CD4-positive, alpha-beta T cell (primary cell): ENCODE data around the gene TSR3. TPM values are rescaled to one million over a fixed set of nuclear protein-coding genes. Genes with fewer than 3 reads are reported as not detected.
A peak's percentile ranks its signal among the peaks of the same experiment; 100 is the strongest.

Experiments
- ATAC-seq: fragments of 200-7000 bp; cut with Tn5 transposase; one replicate; pipeline ENCODE4 v1.10.0; 2022; ENCODE audit warnings: mild to moderate bottlenecking; ENCODE audit not compliant: poor library complexity
- CTCF ChIA-PET: fragments of 350-600 bp; sonication (Branson Sonifier 250); formaldehyde crosslinking; loops from one replicate; lab custom pipeline; 2021; ENCODE audit warnings: antibody characterized with exemption, inconsistent platforms; lab: Charles Lee
- POLR2A ChIA-PET: fragments of 350-600 bp; sonication (Branson Sonifier 250); formaldehyde crosslinking; loops from one replicate; lab custom pipeline; 2021; ENCODE audit warnings: antibody characterized with exemption, inconsistent platforms; lab: Charles Lee
- DNase-seq, 14 experiments: peaks; one replicate each; pipeline ENCODE4 v3.0.0-alpha.2; 2013 to 2020; ENCODE audit warnings: mixed read lengths in 2 of 14
- H3K27ac ChIP-seq, 2 donors: one replicate each; pipeline versions ENCODE4 v1.5.1 to v1.7.0; 2013; ENCODE audit warnings: low read length in 2 of 2, low read depth in 1 of 2, mild to moderate bottlenecking in 1 of 2
- H3K27me3 ChIP-seq, 2 experiments: 1 replicate in 1 of 2; 2 replicates in 1 of 2; pipeline versions ENCODE4 v1.6.1 to v1.7.0; 2013; ENCODE audit warnings: low read length in 2 of 2, control low read depth in 1 of 2, mild to moderate bottlenecking in 1 of 2, moderate library complexity in 1 of 2; ENCODE audit not compliant: insufficient read depth in 2 of 2, control insufficient read depth in 1 of 2
- H3K36me3 ChIP-seq: one replicate; pipeline ENCODE4 v1.6.1; 2013; ENCODE audit warnings: low read length, control low read depth; ENCODE audit not compliant: insufficient read depth
- H3K4me1 ChIP-seq: one replicate; pipeline ENCODE4 v1.6.1; 2013; ENCODE audit warnings: low read length, control low read depth; ENCODE audit not compliant: insufficient read depth
- H3K4me3 ChIP-seq: one replicate; pipeline ENCODE4 v1.5.1; 2013; ENCODE audit warnings: mild to moderate bottlenecking, low read length, moderate library complexity
- H3K9me3 ChIP-seq, 2 experiments: 1 replicate in 1 of 2; 2 replicates in 1 of 2; pipeline versions ENCODE4 v1.6.1 to v1.7.0; 2013; ENCODE audit warnings: low read length in 2 of 2, mild to moderate bottlenecking in 2 of 2, control low read depth in 1 of 2, moderate library complexity in 1 of 2; ENCODE audit not compliant: control insufficient read depth in 1 of 2, insufficient read depth in 1 of 2
- H3K27ac Mint-ChIP-seq: one replicate; pipeline ENCODE4 v1.8.0; 2020; ENCODE audit warnings: mixed read lengths
- H3K27me3 Mint-ChIP-seq: one replicate; pipeline ENCODE4 v1.8.0; 2021; ENCODE audit warnings: mixed read lengths
- H3K36me3 Mint-ChIP-seq: one replicate; pipeline ENCODE4 v1.8.0; 2021; ENCODE audit warnings: low read depth, mixed read lengths
- H3K4me1 Mint-ChIP-seq: one replicate; pipeline ENCODE4 v1.8.0; 2021; ENCODE audit warnings: low read depth, mixed read lengths
- H3K4me3 Mint-ChIP-seq: one replicate; pipeline ENCODE4 v1.8.0; 2020; ENCODE audit warnings: mild to moderate bottlenecking, mixed read lengths
- H3K9me3 Mint-ChIP-seq: one replicate; pipeline ENCODE4 v1.8.0; 2020; ENCODE audit warnings: mixed read lengths
- intact Hi-C, 2 experiments: fragments of 100-400 bp; cut with DNase I in 1 of 2; cut with micrococcal nuclease in 1 of 2; formaldehyde crosslinking; loops; one replicate each; pipeline versions ENCODE4 v1.15.1 to v1.9.0; 2023 to 2025; cut with DNase I, micrococcal nuclease
- total RNA-seq, 174 experiments: library from RNA in 2 of 174; stranded (reverse) in 2 of 174; gene quantifications; one replicate each; pipeline ENCODE4 v1.2.3 and lab custom pipeline; 2021 to 2026
- TF ChIP-seq, protein P1 (sequence below): fragments of 200-600 bp; IDR thresholded peaks from one replicate; pipeline ENCODE4 v1.8.0; 2022; ENCODE audit warnings: antibody characterized with exemption, mild to moderate bottlenecking

Gene TSR3
- total RNA-seq, 2 experiments from 2014 or later = 19.9 to 21.4 TPM

- TF ChIP-seq, protein P1, sequence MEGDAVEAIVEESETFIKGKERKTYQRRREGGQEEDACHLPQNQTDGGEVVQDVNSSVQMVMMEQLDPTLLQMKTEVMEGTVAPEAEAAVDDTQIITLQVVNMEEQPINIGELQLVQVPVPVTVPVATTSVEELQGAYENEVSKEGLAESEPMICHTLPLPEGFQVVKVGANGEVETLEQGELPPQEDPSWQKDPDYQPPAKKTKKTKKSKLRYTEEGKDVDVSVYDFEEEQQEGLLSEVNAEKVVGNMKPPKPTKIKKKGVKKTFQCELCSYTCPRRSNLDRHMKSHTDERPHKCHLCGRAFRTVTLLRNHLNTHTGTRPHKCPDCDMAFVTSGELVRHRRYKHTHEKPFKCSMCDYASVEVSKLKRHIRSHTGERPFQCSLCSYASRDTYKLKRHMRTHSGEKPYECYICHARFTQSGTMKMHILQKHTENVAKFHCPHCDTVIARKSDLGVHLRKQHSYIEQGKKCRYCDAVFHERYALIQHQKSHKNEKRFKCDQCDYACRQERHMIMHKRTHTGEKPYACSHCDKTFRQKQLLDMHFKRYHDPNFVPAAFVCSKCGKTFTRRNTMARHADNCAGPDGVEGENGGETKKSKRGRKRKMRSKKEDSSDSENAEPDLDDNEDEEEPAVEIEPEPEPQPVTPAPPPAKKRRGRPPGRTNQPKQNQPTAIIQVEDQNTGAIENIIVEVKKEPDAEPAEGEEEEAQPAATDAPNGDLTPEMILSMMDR = no peak
- Mint-ChIP-seq H3K4me1 (no peaks in the 10 kb centered on the region), H3K27ac (no peak overlapping the region), H3K9me3 (no peaks in the 10 kb centered on the region), H3K27me3 (no peaks in the 10 kb centered on the region), H3K36me3 (peaks cover 43% of the 10 kb centered on the region), H3K4me3 (no peak overlapping the region)
- no peak for DNase-seq
- H3K4me1 ChIP-seq = no peaks in the 10 kb centered on the region
- no peak overlapping the region for H3K4me3 ChIP-seq
- H3K27ac ChIP-seq = no peak overlapping the region
- peaks cover 68% of the 10 kb centered on the region for H3K36me3 ChIP-seq
- ChIA-PET CTCF (no interaction called here), POLR2A (no interaction called here)
- ATAC-seq = no peak
- intact Hi-C loops = no loop called here
- H3K27me3 ChIP-seq = no peaks in the 10 kb centered on the region
- H3K9me3 ChIP-seq = no peaks in the 10 kb centered on the region
Observed at GRCh38 chr16:1366060-1366711, 14.5 kb upstream of the TSR3 start.

- H3K27ac Mint-ChIP-seq = no peak overlapping the region
- Histone ChIP-seq H3K36me3 (peaks cover 65% of the 10 kb centered on the region), H3K4me3 (no peak overlapping the region), H3K4me1 (no peaks in the 10 kb centered on the region), H3K27me3 (no peaks in the 10 kb centered on the region), H3K27ac (no peak overlapping the region), H3K9me3 (no peaks in the 10 kb centered on the region)
- no peak for DNase-seq
- H3K4me3 Mint-ChIP-seq = no peak overlapping the region
- no peaks in the 10 kb centered on the region for H3K27me3 Mint-ChIP-seq
- CTCF ChIA-PET = interaction anchor here (1.4 to 1.7 kb wide), 3 partner anchors 15 to 215 kb away, joined by 3 to 15 read pairs (median 4); no protein-coding TSS in a partner anchor
- intact Hi-C loops = no loop called here
- TF ChIP-seq, protein P1 = no peak
- no peaks in the 10 kb centered on the region for H3K4me1 Mint-ChIP-seq
- peaks cover 46% of the 10 kb centered on the region for H3K36me3 Mint-ChIP-seq
- no peaks in the 10 kb centered on the region for H3K9me3 Mint-ChIP-seq
- ATAC-seq = no peak
- POLR2A ChIA-PET = no interaction called here
Observed at GRCh38 chr16:1364510-1364909, 12.8 kb upstream of the TSR3 start.

- POLR2A ChIA-PET = interaction anchor here (0.8 to 1.4 kb wide), 3 partner anchors 18 to 175 kb away, joined by 3 to 4 read pairs (median 3); partner anchors contain the start of gene UQCC4
- no peaks in the 10 kb centered on the region for H3K9me3 Mint-ChIP-seq
- TF ChIP-seq, protein P1 = peak; percentile 82
- DNase-seq = peak; percentile 48 to 82 (median 64)
- no peaks in the 10 kb centered on the region for H3K4me1 Mint-ChIP-seq
- H3K36me3 ChIP-seq = peaks cover 65% of the 10 kb centered on the region
- H3K4me1 ChIP-seq = no peaks in the 10 kb centered on the region
- no peak overlapping the region for H3K4me3 ChIP-seq
- H3K27me3 Mint-ChIP-seq = no peaks in the 10 kb centered on the region
- peaks cover 48% of the 10 kb centered on the region for H3K36me3 Mint-ChIP-seq
- no peak overlapping the region for H3K27ac ChIP-seq
- no peaks in the 10 kb centered on the region for H3K9me3 ChIP-seq
- no peak overlapping the region for H3K4me3 Mint-ChIP-seq
- no peak overlapping the region for H3K27ac Mint-ChIP-seq
- H3K27me3 ChIP-seq = no peaks in the 10 kb centered on the region
- intact Hi-C loops = no loop called here
- peak; percentile 98 for ATAC-seq
- CTCF ChIA-PET = interaction anchor here (0.6 to 2.2 kb wide), 16 partner anchors 9 to 565 kb away, joined by 3 to 15 read pairs (median 4); partner anchors contain the start of gene UQCC4
Observed at GRCh38 chr16:1363501-1364041, 11.9 kb upstream of the TSR3 start.
